Caco-2 (cell line): ENCODE measurements around the gene ASPHD1. TPM values are rescaled to one million over a fixed set of nuclear protein-coding genes. Genes with fewer than 3 reads are reported as not detected.

Experiments
- BruUV-seq: library from RNA; stranded (reverse); fragments of 400-500 nt; replicated peaks from 2 replicates; lab custom pipeline; 2021; lab: Mats Ljungman, UMichigan
- CTCF ChIA-PET: fragments of 300-600 bp; sonication (Branson Sonifier 250); formaldehyde crosslinking; loops from one replicate; lab custom pipeline; 2022; ENCODE audit warnings: antibody characterized with exemption; lab: Charles Lee
- POLR2A ChIA-PET: fragments of 300-600 bp; sonication (Branson Sonifier 250); formaldehyde crosslinking; loops from one replicate; lab custom pipeline; 2022; ENCODE audit warnings: antibody characterized with exemption; lab: Charles Lee
- DNase-seq, 2 experiments: peaks; one replicate each; pipeline versions ENCODE4 v3.0.0 to v3.0.0-alpha.2; 2020 to 2022
- H3K27me3 ChIP-seq: replicated peaks from 2 replicates; pipeline ENCODE4 v1.6.0; 2011; ENCODE audit warnings: low read length; ENCODE audit not compliant: control insufficient read depth, insufficient read depth
- H3K36me3 ChIP-seq: 2 replicates; pipeline ENCODE4 v1.5.1; 2011; ENCODE audit warnings: low read length; ENCODE audit not compliant: control insufficient read depth, insufficient read depth
- H3K4me1 ChIP-seq: fragments of 250-450 bp; sonication (Bioruptor Pico); 2 replicates; pipeline ENCODE4 v1.5.1; 2020; ENCODE audit warnings: mild to moderate bottlenecking
- H3K4me3 ChIP-seq: 2 replicates; pipeline ENCODE4 v1.5.1; 2011; ENCODE audit warnings: low read depth, mild to moderate bottlenecking, control low read depth, low read length
- H3K9me3 ChIP-seq: fragments of 250-450 bp; sonication (Bioruptor Pico); 2 replicates; pipeline ENCODE4 v1.5.1; 2020; ENCODE audit warnings: mild to moderate bottlenecking, moderate library complexity
- H3K27ac Mint-ChIP-seq: one replicate; pipeline ENCODE4 v1.8.0; 2022; ENCODE audit warnings: mixed read lengths; ENCODE audit not compliant: unreplicated experiment
- H3K27me3 Mint-ChIP-seq: one replicate; pipeline ENCODE4 v1.8.0; 2022; ENCODE audit warnings: mixed read lengths; ENCODE audit not compliant: insufficient read depth, unreplicated experiment
- H3K36me3 Mint-ChIP-seq: one replicate; pipeline ENCODE4 v1.8.0; 2022; ENCODE audit warnings: mild to moderate bottlenecking, mixed read lengths; ENCODE audit not compliant: insufficient read depth, unreplicated experiment
- H3K4me1 Mint-ChIP-seq: one replicate; pipeline ENCODE4 v1.8.0; 2022; ENCODE audit warnings: low read depth, mixed read lengths; ENCODE audit not compliant: unreplicated experiment
- H3K4me3 Mint-ChIP-seq: one replicate; pipeline ENCODE4 v1.8.0; 2022; ENCODE audit warnings: mild to moderate bottlenecking, moderate library complexity, mixed read lengths; ENCODE audit not compliant: unreplicated experiment
- H3K9me3 Mint-ChIP-seq: one replicate; pipeline ENCODE4 v1.8.0; 2022; ENCODE audit warnings: mixed read lengths; ENCODE audit not compliant: unreplicated experiment
- intact Hi-C: fragments of 100-400 bp; cut with micrococcal nuclease; formaldehyde crosslinking; loops from one replicate; pipeline ENCODE4 v1.10.0; 2022; ENCODE audit not compliant: unreplicated experiment
- total RNA-seq: library from RNA; stranded (reverse); gene quantifications from 2 replicates; pipeline ENCODE4 v1.2.3, GENCODE V29; 2022
- TF ChIP-seq, protein P1 (sequence below), 2 experiments: fragments of 200-600 bp in 1 of 2; IDR thresholded peaks; 1 replicate in 1 of 2; 2 replicates in 1 of 2; pipeline versions ENCODE4 v1.5.1 to v1.8.0; 2011 to 2022; ENCODE audit warnings: antibody characterized with exemption in 1 of 2, control low read depth in 1 of 2, inconsistent platforms in 1 of 2, low read depth in 1 of 2, low read length in 1 of 2, mild to moderate bottlenecking in 1 of 2, moderate library complexity in 1 of 2; ENCODE audit not compliant: insufficient read depth in 1 of 2, severe bottlenecking in 1 of 2, unreplicated experiment in 1 of 2

Gene ASPHD1
- total RNA-seq, 1 experiment from 2014 or later: 13.2 TPM

DNA sequence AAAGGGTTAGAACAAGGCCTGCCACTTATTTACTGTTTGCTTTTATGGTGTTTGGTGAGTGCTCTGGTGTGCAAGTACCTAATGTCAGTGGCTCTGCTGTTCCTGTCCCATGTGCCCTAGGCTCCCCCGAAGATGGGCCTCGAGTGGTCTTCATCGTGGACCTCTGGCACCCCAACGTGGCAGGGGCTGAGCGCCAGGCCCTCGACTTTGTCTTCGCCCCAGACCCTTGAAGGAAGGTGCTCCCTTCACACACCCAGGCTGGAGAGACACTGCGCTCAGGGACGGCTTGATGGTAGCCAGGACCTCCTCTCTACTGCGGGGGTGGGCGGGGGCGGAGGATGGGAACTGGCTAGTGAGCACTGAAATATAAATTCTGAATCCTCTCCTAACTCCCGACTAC lies 5.4 kb downstream of the ASPHD1 start:
- ChIA-PET POLR2A (no interaction called here), CTCF (no interaction called here)
- Mint-ChIP-seq H3K4me1 (peaks cover 2% of the 10 kb centered on the region), H3K36me3 (peaks cover 12% of the 10 kb centered on the region), H3K4me3 (no peak overlapping the region), H3K27me3 (no peaks in the 10 kb centered on the region), H3K9me3 (no peaks in the 10 kb centered on the region), H3K27ac (no peak overlapping the region)
- Histone ChIP-seq H3K4me1 (0 out of 2 replicates have a peak, but pooled peaks cover 16% of the 10 kb centered on the region), H3K4me3 (no peak overlapping the region), H3K36me3 (no peaks in the 10 kb centered on the region), H3K9me3 (no peaks in the 10 kb centered on the region), H3K27me3 (no peaks in the 10 kb centered on the region)
- no peak for DNase-seq
- BruUV-seq: no TSS peak
- TF ChIP-seq, protein P1, sequence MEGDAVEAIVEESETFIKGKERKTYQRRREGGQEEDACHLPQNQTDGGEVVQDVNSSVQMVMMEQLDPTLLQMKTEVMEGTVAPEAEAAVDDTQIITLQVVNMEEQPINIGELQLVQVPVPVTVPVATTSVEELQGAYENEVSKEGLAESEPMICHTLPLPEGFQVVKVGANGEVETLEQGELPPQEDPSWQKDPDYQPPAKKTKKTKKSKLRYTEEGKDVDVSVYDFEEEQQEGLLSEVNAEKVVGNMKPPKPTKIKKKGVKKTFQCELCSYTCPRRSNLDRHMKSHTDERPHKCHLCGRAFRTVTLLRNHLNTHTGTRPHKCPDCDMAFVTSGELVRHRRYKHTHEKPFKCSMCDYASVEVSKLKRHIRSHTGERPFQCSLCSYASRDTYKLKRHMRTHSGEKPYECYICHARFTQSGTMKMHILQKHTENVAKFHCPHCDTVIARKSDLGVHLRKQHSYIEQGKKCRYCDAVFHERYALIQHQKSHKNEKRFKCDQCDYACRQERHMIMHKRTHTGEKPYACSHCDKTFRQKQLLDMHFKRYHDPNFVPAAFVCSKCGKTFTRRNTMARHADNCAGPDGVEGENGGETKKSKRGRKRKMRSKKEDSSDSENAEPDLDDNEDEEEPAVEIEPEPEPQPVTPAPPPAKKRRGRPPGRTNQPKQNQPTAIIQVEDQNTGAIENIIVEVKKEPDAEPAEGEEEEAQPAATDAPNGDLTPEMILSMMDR (IDR thresholded peaks at IDR 0.05; ENCODE audit: insufficient read depth in 1 of 2, low read depth in 1 of 2, low read length in 1 of 2, severe bottlenecking in 1 of 2, unreplicated experiment in 1 of 2): no peak
- intact Hi-C loops: no loop called here

DNA sequence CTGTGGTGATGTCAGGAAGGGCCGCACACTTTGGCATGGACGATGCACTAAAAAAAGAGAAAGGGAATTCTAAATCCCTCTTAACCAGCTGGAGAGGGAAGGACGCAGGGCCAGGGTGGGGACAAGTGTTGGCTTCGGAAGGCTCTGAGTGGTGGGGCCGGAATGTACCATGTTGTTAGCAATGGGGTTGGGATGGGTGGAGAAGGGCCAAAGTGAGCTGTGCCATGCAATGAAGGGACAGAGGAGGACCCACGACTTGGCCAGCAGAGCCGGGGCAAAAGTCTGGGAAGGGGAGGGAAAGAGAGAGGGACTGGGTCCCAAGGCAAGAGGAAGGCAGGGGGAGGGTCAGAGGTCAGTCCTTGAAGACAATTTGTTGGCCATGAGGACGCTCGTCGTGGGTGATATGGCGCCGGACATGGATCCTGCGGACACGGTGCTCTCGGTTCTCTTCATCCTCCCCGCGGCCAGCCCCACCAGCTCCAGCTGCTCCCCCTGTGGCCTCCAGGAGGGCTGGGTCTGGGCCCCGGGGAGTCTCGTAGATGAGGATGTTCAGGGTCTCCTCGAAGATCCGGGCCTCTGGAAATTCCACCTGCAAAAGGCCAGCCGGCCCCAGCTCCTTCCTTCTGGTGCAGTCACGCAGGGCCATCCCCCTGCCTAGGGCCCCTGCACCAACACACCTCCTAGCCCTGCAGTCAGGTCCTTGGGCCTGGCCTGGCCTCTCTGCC lies 6.4 kb downstream of the ASPHD1 start:
- TF ChIP-seq, protein P1 (IDR thresholded peaks at IDR 0.05; ENCODE audit: insufficient read depth in 1 of 2, low read depth in 1 of 2, low read length in 1 of 2, severe bottlenecking in 1 of 2, unreplicated experiment in 1 of 2): no peak
- POLR2A ChIA-PET: no interaction called here
- no peak overlapping the region for H3K27ac Mint-ChIP-seq
- Histone ChIP-seq H3K4me1 (0 out of 2 replicates have a peak, but pooled peaks cover 7% of the 10 kb centered on the region), H3K4me3 (no peak overlapping the region), H3K27me3 (no peaks in the 10 kb centered on the region), H3K9me3 (no peaks in the 10 kb centered on the region), H3K36me3 (no peaks in the 10 kb centered on the region)
- H3K27me3 Mint-ChIP-seq: no peaks in the 10 kb centered on the region
- H3K4me1 Mint-ChIP-seq: no peaks in the 10 kb centered on the region
- BruUV-seq: no TSS peak
- intact Hi-C loops: no loop called here
- no peaks in the 10 kb centered on the region for H3K9me3 Mint-ChIP-seq
- peaks cover 12% of the 10 kb centered on the region for H3K36me3 Mint-ChIP-seq
- DNase-seq: no peak
- CTCF ChIA-PET: interaction anchor here (0.6 kb wide), 1 partner anchor 11 kb away, joined by 3 read pairs; no protein-coding TSS in a partner anchor
- H3K4me3 Mint-ChIP-seq: no peak overlapping the region

DNA sequence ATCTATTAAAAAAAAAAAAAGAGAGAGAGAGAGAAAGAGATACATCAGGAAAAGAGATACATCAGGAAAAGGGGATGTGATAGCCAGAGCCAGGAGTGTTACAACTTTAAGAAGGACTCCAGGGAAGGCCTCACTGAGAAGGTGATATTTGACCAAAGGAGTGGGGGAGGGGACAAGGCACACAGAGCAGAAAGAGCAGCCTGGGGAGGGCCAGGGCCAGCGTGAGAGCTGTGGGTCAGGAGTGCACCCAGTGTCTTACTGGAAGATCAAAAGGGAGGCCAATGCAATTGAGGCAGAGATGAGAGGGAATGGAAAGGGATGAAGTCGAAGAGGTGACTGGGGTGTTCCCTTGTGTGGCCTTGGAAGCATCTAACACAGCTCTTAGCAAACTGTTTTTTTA lies 7.7 kb downstream of the ASPHD1 start:
- no peak for DNase-seq
- no peak overlapping the region for H3K27ac Mint-ChIP-seq
- H3K36me3 Mint-ChIP-seq: peaks cover 12% of the 10 kb centered on the region
- POLR2A ChIA-PET: interaction anchor here (0.5 kb wide), 1 partner anchor 273 kb away, joined by 6 read pairs; no protein-coding TSS in a partner anchor
- no TSS peak for BruUV-seq
- TF ChIP-seq, protein P1 (IDR thresholded peaks at IDR 0.05; ENCODE audit: insufficient read depth in 1 of 2, low read depth in 1 of 2, low read length in 1 of 2, severe bottlenecking in 1 of 2, unreplicated experiment in 1 of 2): no peak
- no peaks in the 10 kb centered on the region for H3K27me3 Mint-ChIP-seq
- H3K9me3 ChIP-seq: no peaks in the 10 kb centered on the region
- no peak overlapping the region for H3K4me3 Mint-ChIP-seq
- no peaks in the 10 kb centered on the region for H3K4me1 ChIP-seq
- no peaks in the 10 kb centered on the region for H3K27me3 ChIP-seq
- no peaks in the 10 kb centered on the region for H3K9me3 Mint-ChIP-seq
- CTCF ChIA-PET: no interaction called here
- H3K36me3 ChIP-seq: no peaks in the 10 kb centered on the region
- H3K4me3 ChIP-seq: no peak overlapping the region
- no peaks in the 10 kb centered on the region for H3K4me1 Mint-ChIP-seq
- intact Hi-C loops: no loop called here
